SHP77 (cell line): ENCODE results near the gene MAP2K4.
A peak's percentile ranks its signal among the peaks of the same experiment; 100 is the strongest.

Experiments
- DNase-seq, 2 experiments: peaks; one replicate each; lab custom pipeline; 2025; lab: John Stamatoyannopoulos, UW

Gene MAP2K4

DNA sequence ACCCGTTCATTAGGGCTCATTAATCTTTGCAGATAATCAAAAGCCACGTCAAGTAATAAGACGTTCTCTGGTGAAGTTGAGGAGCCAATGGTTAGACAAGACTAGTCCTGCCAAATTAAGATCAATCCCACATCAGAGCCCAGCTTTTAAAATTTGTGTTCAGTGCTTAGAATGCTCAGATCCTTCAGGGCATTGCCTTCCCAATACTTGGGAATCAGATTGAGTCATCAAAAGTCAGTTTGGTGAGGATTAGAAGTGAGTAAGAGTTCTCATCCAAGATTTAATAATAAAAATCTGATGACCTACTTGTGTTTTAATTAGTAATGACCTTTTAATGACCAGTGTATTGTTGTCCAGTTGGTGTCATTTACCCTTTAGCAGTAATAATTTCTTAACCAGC is 19.8 kb downstream of the MAP2K4 start:
- no peak for DNase-seq

DNA sequence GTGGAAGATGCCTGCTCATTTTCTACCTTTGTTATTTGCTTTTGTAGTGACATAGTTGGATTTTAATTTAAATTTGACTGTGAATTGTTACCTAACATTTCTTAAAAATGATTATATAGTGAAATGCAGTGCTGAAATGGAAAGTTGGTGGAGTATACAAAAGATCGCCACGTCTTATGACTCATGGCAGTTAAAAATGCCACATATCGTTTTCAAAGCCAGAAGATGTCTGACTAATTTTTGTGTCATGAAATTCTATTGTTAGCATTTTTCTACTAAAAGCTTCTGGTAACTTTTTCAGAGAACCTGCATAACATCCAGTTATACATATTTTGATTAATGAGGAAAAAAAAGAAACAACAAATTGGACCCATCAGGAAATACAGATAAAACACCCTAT is 20.6 kb downstream of the MAP2K4 start:
- DNase-seq, result no peak

DNA sequence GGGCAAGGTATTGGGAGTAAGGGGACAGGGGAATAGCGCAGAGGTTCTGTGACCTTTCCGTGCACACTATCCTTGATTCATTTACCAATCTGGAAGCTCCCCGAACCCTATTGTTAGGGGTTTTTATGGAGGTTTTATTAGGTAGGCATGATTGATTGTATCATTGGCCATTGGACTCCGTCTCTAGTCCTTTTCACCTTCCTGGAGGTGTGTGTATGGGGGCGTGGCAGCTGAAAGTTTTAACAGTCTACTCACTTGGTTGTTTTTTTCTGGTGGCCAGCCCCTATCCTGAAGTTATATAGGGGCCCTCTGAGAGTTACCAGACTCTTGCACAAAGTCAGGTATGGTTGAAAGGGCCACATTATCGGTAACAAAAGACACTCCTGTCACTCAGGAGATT is 23.0 kb downstream of the MAP2K4 start:
- DNase-seq, result no peak

DNA sequence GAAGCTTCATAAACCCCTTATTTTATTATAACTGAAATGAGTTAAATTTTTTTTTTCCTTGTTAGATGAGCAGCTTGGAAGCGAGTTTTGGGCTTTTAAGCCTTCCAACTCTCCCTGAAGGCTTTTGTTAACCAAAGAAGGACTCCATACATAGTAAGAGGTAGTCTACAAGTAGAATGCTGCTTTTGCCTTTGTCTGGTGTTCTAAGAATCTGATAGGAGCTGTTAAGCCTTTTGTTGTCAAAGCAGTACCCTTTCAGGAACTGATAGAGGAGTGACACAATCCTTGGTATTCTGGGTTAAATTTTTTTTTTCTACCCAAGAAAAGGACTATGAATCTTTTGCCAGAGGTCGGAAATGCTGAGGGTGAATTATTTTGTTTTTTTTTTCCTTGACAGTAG is 26.1 kb downstream of the MAP2K4 start:
- no peak for DNase-seq

DNA sequence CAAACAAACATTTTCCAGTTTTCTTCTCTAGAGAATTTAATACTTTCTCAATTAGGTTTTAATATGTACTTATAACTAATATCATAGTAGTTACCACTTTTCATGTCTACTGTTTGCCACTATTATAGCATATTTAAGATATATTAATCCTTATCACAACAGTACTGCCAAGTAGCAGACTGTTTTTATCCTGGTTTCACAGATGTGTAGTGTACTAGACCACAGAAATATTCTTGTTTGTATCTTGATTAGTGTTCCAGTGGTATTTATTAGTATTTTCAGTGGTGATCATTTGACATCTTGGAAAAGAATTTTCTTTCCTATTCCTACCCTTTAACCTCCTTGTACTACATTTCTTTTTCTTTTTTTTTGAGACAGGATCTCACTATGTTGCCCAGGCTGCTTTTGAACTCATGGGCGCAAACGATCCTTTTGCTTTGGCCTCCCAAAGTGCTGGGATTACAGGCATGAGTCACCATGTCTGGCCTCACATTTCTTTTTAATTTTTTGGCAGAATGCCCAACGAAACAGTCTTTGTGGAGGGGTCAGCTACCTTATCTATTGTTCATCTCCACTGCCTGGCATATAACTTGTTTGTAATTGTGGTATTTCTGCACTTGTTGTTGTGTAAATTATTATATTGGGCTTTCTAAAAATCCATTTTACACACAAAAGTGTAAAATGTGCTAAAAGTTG is 27.2 kb downstream of the MAP2K4 start:
- peak; percentile 11 for DNase-seq

DNA sequence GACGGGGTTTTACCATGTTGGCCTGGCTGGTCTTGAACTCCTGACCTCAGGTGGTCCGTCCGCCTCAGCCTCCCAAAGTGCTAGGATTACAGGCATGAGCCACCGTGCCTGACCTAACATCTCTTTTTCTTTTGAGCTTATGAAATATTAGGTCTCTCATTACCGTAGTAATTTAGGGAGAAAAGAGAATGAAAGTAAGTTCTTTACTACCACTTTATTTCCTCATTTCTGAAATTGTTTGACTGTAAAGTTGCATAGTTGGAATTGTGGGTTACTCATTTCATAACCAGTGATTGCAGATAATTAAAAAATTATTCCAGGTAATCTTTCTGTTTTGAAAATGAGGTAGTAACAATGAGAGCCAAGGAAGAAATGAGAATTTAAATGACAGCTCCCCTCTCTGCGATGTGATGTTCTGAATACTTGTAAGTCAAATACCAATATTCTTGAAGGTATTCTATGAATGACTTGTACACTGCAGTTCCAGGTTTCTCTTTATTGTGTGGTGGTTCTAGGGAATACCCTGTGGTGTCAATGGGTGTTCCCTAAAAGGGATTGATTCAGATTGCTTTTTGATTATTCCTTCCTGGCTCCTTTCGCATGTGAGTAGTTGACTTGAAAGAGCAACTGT is 28.3 kb downstream of the MAP2K4 start:
- DNase-seq, result no peak

DNA sequence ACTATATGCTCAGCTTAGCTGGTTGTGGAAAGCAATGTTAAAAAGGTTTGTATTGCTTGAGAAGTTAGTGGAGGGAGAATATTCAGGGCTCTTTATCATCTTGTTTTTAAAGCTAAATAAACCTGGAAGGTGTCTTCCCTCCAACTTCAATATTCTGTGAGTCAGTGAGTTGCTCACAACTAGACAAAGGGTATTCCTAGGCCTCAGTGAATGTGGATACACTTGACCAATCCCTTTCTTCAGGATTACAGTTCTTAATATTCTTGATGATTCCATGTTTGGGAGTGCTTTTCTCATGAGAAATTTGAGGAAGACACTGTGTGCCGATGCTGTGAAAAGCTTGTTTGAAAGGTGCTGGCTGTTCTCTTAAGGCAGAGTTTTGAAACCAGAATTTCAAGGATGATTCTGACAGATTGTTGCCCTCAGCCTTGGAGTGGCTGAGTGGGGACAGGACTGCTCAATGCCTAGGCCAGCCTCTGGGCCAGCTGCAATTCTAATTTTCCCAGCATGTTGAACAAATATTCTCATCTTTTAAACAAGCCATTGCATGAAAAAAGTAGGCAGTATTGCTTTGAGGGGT is 30.1 kb downstream of the MAP2K4 start:
- DNase-seq, result no peak

DNA sequence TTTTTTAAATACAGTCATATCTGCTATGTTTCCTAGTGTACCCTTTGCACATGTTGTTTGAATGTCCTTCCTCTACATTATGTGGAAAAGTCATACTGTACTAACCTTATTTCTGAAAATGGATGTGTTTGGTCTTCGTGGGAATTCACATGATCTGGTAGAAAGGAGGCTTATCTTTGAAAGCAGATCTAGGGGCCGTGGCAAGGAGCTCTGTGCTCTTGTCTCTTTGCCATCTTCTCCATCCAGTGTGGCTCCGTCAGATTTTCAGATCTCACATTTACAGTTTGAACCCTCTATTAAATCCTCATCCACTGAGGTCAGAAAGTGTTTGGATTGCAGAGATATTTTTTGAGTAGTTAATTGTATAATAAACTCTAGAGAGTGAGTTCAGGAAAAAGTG is 32.9 kb downstream of the MAP2K4 start:
- DNase-seq, result no peak

DNA sequence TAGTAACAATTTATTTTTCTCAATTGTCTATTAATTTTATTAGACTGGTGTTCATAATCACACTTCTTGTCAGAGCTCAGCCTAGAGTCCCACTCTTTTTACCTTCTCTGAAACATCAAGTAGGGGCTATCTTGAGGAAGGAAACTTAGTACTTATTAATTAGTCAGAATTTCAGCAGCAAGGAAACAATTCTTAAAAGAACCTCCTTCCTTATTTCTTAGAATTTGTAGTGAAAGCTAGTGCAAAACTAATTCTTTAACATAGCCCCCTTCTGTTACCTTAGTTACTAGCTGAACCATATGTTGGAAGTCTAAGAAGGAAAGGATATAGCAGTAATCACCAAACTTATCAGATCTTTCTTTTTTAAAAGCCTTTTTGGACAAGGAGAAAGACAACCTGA is 35.2 kb downstream of the MAP2K4 start:
- no peak for DNase-seq

DNA sequence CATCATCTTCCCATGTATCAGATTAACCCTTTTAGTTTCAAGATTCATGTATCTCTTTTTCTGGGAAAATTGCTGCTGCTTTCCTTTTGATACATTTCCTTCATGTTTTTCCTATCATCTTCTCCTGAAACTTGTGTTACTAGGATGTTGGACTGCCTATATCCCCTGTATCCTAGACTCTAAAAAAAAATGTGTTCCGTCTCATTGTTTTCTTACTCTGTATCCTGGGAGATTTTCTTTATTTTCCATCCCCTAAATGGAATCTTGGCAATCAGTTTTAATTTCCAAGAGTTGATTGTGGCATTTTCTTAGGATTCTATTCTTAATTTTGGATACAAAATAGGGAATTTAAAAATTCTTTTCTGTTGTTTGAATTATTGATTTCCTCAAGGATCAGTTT is 36.8 kb downstream of the MAP2K4 start:
- DNase-seq, result no peak

DNA sequence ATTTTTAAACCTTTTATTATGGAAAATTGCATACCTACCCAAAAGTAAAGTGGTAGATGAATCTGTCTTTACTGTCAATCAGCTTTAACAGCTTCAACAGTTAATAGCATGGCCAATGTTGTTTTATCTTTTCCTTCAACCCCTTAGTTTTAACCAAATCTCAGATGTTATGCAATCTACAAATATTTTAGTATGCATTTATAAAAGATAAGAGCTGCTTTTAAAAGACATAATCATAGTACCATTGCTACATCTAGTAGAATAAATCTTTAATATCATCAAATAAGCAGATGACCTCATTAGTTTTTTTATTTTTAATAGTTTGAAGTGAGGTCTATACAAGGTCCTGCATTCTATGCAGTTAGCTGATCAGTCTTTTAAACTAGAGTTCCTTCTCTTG is 37.9 kb downstream of the MAP2K4 start:
- DNase-seq, result no peak

DNA sequence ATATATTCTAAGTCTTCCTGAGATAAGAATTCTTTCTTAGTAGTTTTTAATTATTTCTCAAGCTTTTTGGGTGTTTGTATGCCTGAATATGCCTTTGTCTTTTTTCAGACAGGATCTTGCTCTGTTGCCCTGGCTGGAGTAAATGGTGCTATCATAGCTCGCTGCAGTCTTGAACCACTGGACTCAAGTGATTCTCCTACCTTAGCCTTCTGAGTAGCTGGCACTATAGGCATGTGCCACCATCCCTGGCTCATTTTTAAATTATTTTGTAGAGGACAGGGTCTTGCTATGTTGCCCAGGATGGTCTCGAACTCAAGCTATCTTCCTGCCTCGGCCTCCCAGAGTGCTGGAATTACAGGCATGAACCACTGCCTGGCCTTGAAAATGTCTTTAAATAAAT is 41.6 kb downstream of the MAP2K4 start:
- no peak for DNase-seq

DNA sequence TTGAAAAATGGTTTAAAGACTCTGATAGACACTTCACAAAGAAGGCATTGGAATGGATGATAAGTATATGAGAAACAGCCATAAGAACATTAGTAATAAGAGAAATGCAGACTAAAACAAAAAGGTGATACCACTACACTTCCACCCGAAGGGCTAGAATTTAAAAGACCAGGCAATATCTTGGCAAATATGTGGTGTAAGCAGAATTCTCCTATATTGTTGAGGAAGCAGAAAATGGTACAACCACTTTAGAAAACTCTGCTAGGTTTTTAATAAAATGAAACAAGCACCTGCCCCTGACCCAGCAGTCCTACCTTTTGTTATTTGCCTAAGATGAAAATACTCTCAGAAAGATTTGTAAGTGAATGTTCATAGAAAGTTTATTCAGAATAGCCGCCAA is 43.7 kb downstream of the MAP2K4 start:
- DNase-seq, result no peak

DNA sequence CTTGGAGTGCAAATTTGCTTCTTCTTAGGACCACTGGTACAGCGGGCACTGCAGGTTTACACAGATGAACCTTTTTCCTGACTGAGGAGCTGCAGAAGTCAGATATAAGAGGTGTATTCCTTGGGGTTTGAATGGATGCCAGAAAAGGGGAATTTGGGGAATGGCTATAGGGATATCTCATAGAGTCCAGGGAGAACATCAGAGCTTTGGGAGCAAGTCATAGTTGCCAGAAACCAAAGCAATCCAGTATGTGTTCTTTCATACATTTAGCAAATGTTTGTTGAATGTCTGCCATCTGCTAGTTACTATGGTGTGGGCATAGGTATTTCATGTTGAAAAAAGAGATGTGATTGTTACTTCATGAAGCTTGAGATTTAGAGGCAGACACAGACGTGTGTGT is 46.8 kb downstream of the MAP2K4 start:
- DNase-seq, result no peak

DNA sequence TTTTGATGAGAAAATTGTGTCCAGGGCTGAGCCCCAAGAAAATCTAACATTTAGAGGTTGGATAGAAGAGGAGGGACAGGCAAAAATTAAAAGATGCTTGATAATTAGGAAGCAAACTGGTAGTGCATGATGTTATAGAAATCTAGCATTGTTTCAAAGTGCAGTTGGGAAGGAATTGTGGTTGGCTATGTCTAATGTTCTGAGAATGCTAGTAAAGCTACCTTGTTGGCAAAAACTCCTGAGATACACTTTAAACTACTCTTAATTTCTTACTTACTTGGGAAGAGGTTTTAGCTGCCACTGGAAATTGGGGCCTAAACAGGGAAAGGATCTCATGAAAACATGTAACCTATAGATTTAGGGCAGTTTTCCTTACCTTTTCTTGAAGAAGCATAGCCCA is 48.3 kb downstream of the MAP2K4 start:
- DNase-seq, result no peak

DNA sequence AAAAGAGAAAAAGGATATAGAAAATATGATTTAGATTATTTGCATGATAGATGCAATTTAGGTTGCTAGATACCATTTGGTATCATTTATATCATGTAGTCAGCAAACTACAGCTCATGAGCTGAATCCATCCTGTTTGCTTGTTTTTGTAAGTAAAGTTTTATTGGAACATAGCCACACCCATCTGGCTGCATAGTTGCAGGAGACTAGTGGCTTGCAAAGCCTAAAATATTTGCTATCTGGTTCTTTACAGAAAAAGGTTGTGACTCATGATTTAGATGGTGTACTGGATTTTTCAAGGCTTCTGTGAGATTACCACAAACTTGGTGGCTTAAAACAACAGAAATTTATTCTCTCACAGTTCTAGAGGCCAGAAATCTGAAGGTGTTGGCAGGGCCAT is 49.9 kb downstream of the MAP2K4 start:
- no peak for DNase-seq

DNA sequence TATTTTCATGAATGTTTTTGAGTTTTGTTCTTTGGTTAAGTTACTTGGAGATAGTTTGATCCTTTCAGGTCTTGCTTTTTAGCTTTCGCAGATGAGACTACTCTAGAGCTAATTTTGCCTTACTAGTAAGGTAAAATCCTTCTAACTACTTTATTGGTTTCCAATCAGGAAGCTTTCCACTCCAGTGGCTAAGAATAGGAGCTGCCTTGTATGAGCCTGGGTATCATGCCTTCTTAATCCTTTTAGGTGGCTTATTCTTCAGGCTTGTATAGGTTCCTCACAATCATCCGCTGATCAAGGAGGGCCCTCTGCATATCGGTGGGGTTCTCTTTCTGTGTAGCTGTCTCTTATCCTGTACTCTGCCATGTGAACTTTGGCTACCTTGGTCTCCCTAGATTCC is 53.7 kb downstream of the MAP2K4 start:
- DNase-seq, result no peak

DNA sequence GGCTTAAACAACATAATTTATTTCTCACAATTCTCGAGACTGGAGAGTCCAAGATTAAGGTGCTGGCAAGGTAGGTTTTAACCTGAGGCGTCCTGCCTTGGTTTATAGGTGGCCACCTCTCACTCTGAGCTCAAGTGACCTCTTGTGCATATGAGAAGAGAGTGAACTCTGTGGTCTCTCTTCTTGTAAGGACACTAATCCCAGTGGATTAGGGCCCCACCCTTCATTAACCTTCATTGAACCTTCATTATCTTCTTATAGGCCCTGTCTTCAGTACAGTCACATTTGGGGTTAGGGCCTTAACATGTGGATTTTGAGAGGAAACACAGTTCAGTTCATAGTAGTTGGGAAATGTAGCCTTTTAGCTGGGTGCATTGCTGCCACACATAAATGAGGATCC is 57.1 kb downstream of the MAP2K4 start:
- DNase-seq, result no peak

DNA sequence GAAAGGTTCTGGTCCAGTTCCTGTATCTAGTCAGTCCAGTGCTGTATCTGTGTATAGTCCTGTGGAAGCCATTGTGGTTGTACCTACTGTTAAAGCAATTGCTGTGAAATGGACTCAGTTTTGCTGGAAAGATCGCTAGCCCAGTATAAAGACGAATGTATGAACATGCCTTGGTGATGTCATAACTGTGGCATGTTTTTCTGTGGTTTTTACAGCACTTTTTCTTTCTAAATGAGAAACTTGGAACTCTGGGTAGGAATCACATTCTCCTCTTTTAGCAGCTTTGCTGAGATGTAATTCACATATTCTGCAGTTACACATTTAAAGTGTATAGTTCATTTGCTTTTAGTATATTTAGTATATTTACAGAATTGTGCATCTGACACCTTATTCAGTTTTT is 58.1 kb downstream of the MAP2K4 start:
- no peak for DNase-seq

DNA sequence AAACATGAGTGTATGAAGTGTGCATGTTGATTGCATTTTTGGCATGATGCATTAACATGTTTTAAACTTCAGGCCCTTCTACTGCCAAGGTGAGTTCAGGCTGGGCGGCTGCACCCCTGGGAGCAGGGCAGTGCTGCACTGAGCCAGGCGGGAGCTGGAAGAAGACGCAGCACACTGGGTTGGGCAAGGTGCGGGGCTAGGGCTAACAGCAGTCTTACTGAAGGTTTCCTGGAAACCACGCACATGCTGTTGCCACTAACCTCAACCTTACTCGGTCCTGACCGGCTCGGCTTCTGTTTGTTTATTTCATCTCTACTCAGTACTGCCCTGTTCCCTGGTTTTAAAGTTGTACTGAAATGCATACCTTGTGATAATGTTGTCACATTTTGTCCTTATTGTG is 61.0 kb downstream of the MAP2K4 start:
- DNase-seq, result no peak

DNA sequence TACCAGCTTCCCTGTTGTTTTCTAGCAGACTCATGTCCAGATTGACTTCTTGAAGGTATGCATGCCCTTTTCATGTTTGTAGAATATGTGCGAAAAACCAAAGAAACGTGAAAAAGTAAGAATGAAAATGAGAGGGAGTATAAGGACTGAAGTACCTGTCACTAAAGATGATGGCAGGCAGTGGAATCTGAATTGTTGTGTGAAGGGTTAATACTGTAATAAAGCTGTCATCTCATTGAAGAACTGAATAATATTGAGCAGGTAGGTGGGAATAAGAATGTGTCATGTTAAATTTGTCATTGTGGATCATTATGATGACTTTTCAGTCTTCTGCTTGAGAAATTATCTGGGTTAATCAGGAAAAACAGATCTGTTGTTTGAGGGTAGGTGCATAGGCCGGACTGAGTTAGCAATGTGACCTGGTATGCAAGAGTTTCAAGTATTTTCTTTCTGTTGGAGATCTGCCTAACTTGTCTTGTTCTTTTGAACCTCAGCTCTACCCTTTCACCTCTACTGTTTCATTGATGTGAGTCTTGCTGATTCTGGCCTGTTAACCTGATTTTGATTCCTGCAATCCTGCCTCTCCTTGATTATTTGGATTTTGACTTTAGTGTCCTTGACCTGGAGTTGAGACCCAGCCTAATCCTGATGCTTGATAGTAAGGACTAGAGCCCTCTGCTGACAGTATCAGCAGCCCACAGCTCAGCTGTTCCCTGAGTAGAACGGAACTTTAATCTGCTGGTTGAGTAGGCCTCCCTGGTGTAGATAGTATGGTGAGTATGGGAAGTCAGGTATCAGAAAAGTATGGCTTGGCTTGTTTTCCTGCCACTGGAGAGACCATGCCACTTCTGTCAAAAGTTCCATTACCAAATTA is 64.6 kb downstream of the MAP2K4 start:
- DNase-seq, result no peak

DNA sequence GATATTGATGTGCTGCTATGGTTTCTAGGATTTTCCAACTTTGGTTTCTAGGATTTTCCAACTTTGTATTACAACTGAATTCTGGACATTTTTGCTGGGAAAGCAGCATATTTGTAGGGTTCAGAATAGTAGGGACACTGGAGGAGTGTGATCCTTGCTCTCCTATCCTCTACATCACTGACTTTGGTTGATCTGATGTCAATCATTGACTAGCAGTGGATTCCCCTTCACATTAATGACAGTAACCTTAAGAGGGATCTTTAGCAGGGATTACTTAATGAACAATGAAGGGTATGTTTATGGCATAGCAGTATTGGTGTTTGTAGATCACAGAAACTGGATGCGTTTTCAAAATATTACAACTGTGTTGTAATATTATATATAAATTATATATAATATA is 67.4 kb downstream of the MAP2K4 start:
- no peak for DNase-seq
